Measurements from ENCODE around the gene KRT84. TPM values are rescaled to one million over a fixed set of nuclear protein-coding genes. Genes with fewer than 3 reads are reported as not detected.

KRT84 gene
- total RNA-seq, 3 donors from 2014 or later: not detected

DNA sequence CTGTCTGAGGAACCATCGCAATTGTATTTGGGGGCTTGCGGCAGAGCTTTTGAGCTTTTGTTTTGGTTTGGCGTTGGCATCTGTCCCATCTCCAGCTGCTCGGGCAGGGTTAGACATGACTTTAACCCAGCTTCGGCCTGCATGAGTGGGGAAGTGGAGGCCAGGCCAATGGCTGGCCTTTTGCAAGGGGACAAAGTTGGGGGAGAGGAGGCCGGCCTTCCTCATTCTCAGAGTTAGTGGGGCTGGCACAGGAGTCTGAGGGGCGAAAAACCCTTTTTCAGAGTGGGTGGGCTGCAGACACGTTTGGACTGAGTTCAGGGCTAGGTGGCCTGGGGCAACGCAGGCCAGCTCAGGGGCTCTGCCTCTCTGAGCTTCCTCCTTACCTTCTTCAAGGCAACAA, 15.5 kb upstream of the KRT84 start:
- intact Hi-C loops (cut with DNase I; ENCODE audit: low total_unique reads): no loop called here
- H3K4me3 ChIP-seq: no peak overlapping the region
- no peaks in the 10 kb centered on the region for H3K36me3 ChIP-seq
- H3K4me1 ChIP-seq: peaks cover 0 to 2% of the 10 kb centered on the region in 2 donors
- H3K9me3 ChIP-seq: no peaks in the 10 kb centered on the region
- H3K27me3 ChIP-seq: peaks cover 0 to 3% of the 10 kb centered on the region in 2 donors
- TF ChIP-seq POLR2AphosphoS5 (IDR thresholded peaks at IDR 0.05) (no peak), POLR2A (IDR thresholded peaks at IDR 0.05) (no peak)
- TF ChIP-seq, protein P1, sequence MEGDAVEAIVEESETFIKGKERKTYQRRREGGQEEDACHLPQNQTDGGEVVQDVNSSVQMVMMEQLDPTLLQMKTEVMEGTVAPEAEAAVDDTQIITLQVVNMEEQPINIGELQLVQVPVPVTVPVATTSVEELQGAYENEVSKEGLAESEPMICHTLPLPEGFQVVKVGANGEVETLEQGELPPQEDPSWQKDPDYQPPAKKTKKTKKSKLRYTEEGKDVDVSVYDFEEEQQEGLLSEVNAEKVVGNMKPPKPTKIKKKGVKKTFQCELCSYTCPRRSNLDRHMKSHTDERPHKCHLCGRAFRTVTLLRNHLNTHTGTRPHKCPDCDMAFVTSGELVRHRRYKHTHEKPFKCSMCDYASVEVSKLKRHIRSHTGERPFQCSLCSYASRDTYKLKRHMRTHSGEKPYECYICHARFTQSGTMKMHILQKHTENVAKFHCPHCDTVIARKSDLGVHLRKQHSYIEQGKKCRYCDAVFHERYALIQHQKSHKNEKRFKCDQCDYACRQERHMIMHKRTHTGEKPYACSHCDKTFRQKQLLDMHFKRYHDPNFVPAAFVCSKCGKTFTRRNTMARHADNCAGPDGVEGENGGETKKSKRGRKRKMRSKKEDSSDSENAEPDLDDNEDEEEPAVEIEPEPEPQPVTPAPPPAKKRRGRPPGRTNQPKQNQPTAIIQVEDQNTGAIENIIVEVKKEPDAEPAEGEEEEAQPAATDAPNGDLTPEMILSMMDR (IDR thresholded peaks at IDR 0.05): no peak
- no peak for DNase-seq (ENCODE audit: low spot score in 2 of 2)
- no peak overlapping the region for H3K27ac ChIP-seq

DNA sequence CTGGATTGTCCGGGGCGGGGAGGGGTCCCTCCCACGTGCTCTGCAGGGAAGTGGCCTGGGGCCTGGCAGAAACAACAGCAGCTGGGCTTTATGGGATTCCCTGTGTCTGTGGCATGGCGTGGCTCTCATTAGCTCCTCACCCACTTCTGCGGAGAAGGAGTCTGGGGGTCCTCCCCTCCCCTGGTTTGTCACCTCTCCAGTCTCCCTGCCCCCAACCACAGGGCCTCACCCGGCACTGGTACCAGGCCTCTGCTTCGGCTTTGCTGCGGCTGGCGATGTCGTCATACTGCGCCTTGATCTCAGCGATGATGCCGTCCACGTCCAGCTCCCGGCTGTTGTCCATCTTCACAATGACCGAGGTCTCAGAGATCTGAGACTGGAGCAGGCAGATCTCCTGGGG, 14.3 kb upstream of the KRT84 start:
- H3K9me3 ChIP-seq: no peaks in the 10 kb centered on the region
- H3K4me1 ChIP-seq: peaks cover 0 to 3% of the 10 kb centered on the region in 2 donors
- no peak for DNase-seq (ENCODE audit: low spot score in 2 of 2)
- TF ChIP-seq, protein P1 (IDR thresholded peaks at IDR 0.05): no peak
- TF ChIP-seq POLR2A (IDR thresholded peaks at IDR 0.05) (no peak), POLR2AphosphoS5 (IDR thresholded peaks at IDR 0.05) (no peak)
- no peak overlapping the region for H3K27ac ChIP-seq
- peaks cover 0 to 3% of the 10 kb centered on the region in 2 donors for H3K27me3 ChIP-seq
- H3K36me3 ChIP-seq: no peaks in the 10 kb centered on the region
- no peak overlapping the region for H3K4me3 ChIP-seq
- intact Hi-C loops (cut with DNase I; ENCODE audit: low total_unique reads): no loop called here

DNA sequence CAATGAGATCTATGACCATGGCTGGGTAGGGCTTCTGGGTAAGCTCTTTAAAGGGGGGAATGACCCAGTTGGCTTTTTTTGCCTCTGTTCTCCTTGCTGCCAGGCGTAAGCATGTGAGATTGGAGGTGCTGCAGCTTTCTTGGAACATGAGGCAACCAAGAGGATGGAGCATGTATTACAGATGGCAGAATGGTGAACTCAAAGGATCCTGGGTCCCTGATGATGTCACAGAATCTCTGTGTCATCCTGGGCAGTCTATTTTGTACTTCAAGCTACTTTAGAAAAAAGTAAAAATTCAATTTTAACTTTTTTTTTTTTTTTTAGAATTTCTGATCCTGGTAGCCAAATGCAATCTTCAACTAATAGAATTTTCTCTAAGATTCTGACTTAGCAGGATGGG, 12.7 kb upstream of the KRT84 start:
- H3K27ac ChIP-seq: no peak overlapping the region
- H3K9me3 ChIP-seq: no peaks in the 10 kb centered on the region
- TF ChIP-seq POLR2A (IDR thresholded peaks at IDR 0.05) (no peak), POLR2AphosphoS5 (IDR thresholded peaks at IDR 0.05) (no peak)
- TF ChIP-seq, protein P1 (IDR thresholded peaks at IDR 0.05): no peak
- DNase-seq (ENCODE audit: low spot score in 2 of 2): no peak
- H3K36me3 ChIP-seq: no peaks in the 10 kb centered on the region
- peaks cover 0 to 3% of the 10 kb centered on the region in 2 donors for H3K27me3 ChIP-seq
- no peak overlapping the region for H3K4me3 ChIP-seq
- H3K4me1 ChIP-seq: peaks cover 0 to 3% of the 10 kb centered on the region in 2 donors
- intact Hi-C loops (cut with DNase I; ENCODE audit: low total_unique reads): no loop called here

DNA sequence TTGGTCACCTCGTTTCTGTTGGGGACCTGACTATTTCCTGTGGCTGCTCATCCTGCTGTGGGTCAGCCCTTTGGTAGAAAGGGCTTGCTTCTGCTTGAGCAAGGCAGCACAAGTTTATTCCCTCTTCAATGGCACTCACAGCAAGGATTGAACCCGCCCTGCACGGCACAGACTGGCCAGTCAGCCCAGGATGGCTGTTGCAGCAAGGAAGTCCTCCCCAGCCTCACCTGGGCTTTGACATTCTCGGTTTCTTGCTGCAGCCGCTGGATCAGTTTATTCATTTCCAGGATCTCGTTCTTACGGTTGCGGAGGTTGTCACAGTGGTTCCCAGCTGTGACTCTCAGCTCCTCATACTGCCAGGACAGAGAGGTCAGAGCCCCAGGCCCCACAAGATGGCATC, 11.2 kb upstream of the KRT84 start:
- DNase-seq (ENCODE audit: low spot score in 2 of 2): no peak
- H3K4me3 ChIP-seq: no peak overlapping the region
- intact Hi-C loops (cut with DNase I; ENCODE audit: low total_unique reads): no loop called here

DNA sequence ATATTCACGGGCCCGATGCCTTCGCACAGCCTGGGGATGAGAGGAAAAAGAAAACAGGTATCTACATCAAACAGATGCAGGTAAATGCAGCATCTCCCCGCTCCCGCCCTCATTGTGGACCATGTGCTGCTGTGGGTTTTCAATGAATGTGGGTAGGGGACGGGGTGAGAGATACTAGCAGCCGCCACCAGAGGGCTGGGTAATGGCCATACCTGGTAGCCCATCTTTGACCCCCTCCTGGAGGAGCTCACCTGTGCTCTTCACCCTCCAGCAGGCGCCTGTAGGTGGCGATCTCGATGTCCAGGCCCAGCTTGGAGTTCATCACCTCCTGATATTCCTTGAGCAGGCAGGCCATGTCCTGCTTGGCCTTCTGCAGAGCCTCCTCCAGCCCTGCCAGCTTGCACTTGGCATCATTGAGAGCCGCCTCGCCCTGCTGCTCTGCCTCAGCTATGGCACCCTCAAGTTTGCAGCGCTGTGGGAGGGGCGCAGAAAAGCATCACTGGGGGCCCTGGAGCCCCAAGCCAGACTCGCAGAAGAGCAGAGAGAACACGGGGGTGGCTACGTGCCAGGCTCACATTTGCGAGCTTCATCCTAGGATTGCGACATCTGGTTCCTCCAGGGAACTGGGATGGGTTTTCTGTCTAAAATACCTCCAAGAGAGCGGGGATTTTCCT, 10.4 kb upstream of the KRT84 start:
- TF ChIP-seq POLR2A (IDR thresholded peaks at IDR 0.05): no peak
- TF ChIP-seq, protein P1 (IDR thresholded peaks at IDR 0.05): peak in 1 of 3 donors; percentile 50
- Histone ChIP-seq H3K4me3 (no peak overlapping the region), H3K27me3 (peaks cover 0 to 3% of the 10 kb centered on the region in 2 donors), H3K4me1 (peaks cover 0 to 3% of the 10 kb centered on the region in 2 donors), H3K9me3 (no peaks in the 10 kb centered on the region), H3K36me3 (no peaks in the 10 kb centered on the region), H3K27ac (no peak overlapping the region)
- intact Hi-C loops (cut with DNase I; ENCODE audit: low total_unique reads): no loop called here
- no peak for DNase-seq (ENCODE audit: low spot score in 2 of 2)

More for the DNA sequence above, 11.2 kb upstream of the KRT84 start:
- Histone ChIP-seq H3K9me3 (no peaks in the 10 kb centered on the region), H3K36me3 (no peaks in the 10 kb centered on the region), H3K4me1 (peaks cover 0 to 3% of the 10 kb centered on the region in 2 donors), H3K27me3 (peaks cover 0 to 3% of the 10 kb centered on the region in 2 donors), H3K27ac (no peak overlapping the region)
- TF ChIP-seq, protein P1 (IDR thresholded peaks at IDR 0.05): no peak
- TF ChIP-seq POLR2AphosphoS5 (IDR thresholded peaks at IDR 0.05) (no peak), POLR2A (IDR thresholded peaks at IDR 0.05) (no peak)

Measured in breast epithelium (tissue), 4 donors.